Fibroblast of lung (primary cell): ENCODE measurements around the gene TAOK1. TPM values are rescaled to one million over a fixed set of nuclear protein-coding genes. Genes with fewer than 3 reads are reported as not detected.
A peak's percentile ranks its signal among the peaks of the same experiment; 100 is the strongest.

Experiments used
- DNase-seq, 2 donors: peaks; one replicate each; pipeline versions ENCODE4 v3.0.0 to v3.0.0-alpha.2; 2010; ENCODE audit warnings: low read depth in 2 of 2
- H2AFZ ChIP-seq: 2 replicates; pipeline ENCODE4 v1.5.1; 2012; ENCODE audit warnings: low read length, control low read depth, inconsistent platforms
- H3K27ac ChIP-seq: 2 replicates; pipeline ENCODE4 v1.5.1; 2011; ENCODE audit warnings: low read length, control low read depth; ENCODE audit not compliant: insufficient read depth
- H3K27me3 ChIP-seq: 2 replicates; pipeline ENCODE4 v1.5.1; 2011; ENCODE audit warnings: mild to moderate bottlenecking, low read length; ENCODE audit not compliant: control insufficient read depth, insufficient read depth
- H3K36me3 ChIP-seq: 2 replicates; pipeline ENCODE4 v1.5.1; 2011; ENCODE audit warnings: low read length; ENCODE audit not compliant: control insufficient read depth, insufficient read depth
- H3K4me1 ChIP-seq: 2 replicates; pipeline ENCODE4 v1.5.1; 2011; ENCODE audit warnings: low read length; ENCODE audit not compliant: control insufficient read depth, insufficient read depth; ENCODE audit errors: extremely low read depth
- H3K4me2 ChIP-seq: 2 replicates; pipeline ENCODE4 v1.5.1; 2011; ENCODE audit warnings: low read length, control low read depth; ENCODE audit not compliant: insufficient read depth; ENCODE audit errors: extremely low read depth
- H3K4me3 ChIP-seq, 4 experiments: fragments of 200-600 bp in 1 of 4; sonication (generic) in 1 of 4; replicated peaks in 1 of 4; 2 replicates each; pipeline ENCODE4 v1.5.1; 2011 to 2016; ENCODE audit warnings: low read length in 4 of 4, low read depth in 3 of 4, mild to moderate bottlenecking in 3 of 4, control low read depth in 2 of 4, inconsistent platforms in 1 of 4, mixed read lengths in 1 of 4; ENCODE audit not compliant: insufficient read depth in 1 of 4; ENCODE audit errors: control extremely low read depth in 1 of 4
- H3K79me2 ChIP-seq: 2 replicates; pipeline ENCODE4 v1.5.1; 2012; ENCODE audit warnings: mild to moderate bottlenecking, low read length, inconsistent platforms; ENCODE audit not compliant: control insufficient read depth, insufficient read depth
- H3K9ac ChIP-seq: 2 replicates; pipeline ENCODE4 v1.5.1; 2011; ENCODE audit warnings: mild to moderate bottlenecking, low read length, control low read depth; ENCODE audit not compliant: insufficient read depth
- H3K9me3 ChIP-seq: 2 replicates; pipeline ENCODE4 v1.5.1; 2012; ENCODE audit warnings: low read depth, low read length; ENCODE audit not compliant: control insufficient read depth, insufficient read depth
- H4K20me1 ChIP-seq: 2 replicates; pipeline ENCODE4 v1.5.1; 2011; ENCODE audit warnings: low read length; ENCODE audit not compliant: control insufficient read depth, insufficient read depth; ENCODE audit errors: extremely low read depth
- EZH2 ChIP-seq: IDR thresholded peaks from 2 replicates; pipeline ENCODE4 v1.5.1; 2012; ENCODE audit warnings: low read length, control low read depth, mild to moderate bottlenecking; ENCODE audit errors: missing control alignments
- polyA plus RNA-seq, 2 donors: library from polyadenylated mRNA; depleted of rRNA in 1 of 2; stranded (reverse) in 1 of 2; unstranded in 1 of 2; fragments of >200 nt; gene quantifications; 2 replicates each; pipeline ENCODE4 v1.2.1, GENCODE V29; 2011 to 2012; ENCODE audit warnings: missing spikeins in 1 of 2
- total RNA-seq: library from RNA; depleted of rRNA; stranded (reverse); fragments of >200 nt; gene quantifications from 2 replicates; pipeline ENCODE4 v1.2.1, GENCODE V29; 2014
- TF ChIP-seq, protein P1 (sequence below), 2 donors: IDR thresholded peaks in 1 of 2; conservative IDR thresholded peaks in 1 of 2; 1 replicate in 1 of 2; 2 replicates in 1 of 2; pipeline ENCODE4 v1.5.1; 2011 to 2012; ENCODE audit warnings: low read length in 2 of 2, control low read depth in 1 of 2, inconsistent platforms in 1 of 2, low read depth in 1 of 2, mild to moderate bottlenecking in 1 of 2

Gene TAOK1
- total and polyA plus RNA-seq, 2 donors (not counting 1 experiment from before 2014, with no cell fraction given) = 35.1 to 62.8 TPM

DNA sequence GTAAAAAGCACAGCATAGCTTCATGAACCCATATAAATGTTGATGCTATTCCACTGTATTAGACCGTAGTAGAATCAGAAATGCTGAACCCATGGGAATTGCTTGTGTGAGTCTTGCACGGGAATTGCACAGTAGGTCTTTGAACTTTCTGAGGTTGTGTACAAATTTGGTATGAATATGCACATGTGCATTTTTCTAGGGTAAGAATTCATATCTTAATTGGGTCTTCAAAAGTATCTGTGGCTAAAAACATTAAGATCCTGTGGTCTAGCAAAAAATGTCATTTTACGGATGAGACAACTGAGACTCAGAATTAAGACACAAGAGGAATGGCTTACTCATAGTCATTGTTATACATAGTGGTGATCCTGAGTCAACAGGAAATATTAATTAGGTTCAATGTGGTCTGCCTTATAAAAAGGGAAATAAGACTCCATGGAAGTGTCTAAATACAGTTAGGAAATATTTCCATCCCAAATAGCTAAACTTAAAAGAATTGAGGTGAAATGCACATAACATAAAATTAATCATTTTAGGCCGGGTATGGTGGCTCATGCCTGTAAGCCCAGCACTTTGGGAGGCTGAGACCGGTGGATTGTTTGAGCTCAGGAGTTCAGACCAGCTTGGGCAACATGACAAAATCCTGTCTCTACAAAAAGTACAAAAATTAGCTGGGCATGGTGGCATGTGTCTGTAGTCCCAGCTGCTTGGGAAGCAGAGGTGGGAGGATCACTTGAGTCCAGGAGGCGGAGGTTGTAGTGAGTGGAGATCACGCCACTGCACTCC lies 22.8 kb downstream of the TAOK1 start:
- Histone ChIP-seq H3K79me2 (peaks cover 76% of the 10 kb centered on the region), H3K4me2 (peak overlapping the region; percentile 51), H3K27ac (peak overlapping the region; percentile 77), H4K20me1 (no peaks in the 10 kb centered on the region), H3K9me3 (no peaks in the 10 kb centered on the region), H3K9ac (no peak overlapping the region), H3K36me3 (no peaks in the 10 kb centered on the region), H3K27me3 (no peaks in the 10 kb centered on the region), H3K4me1 (peaks cover 13% of the 10 kb centered on the region), H3K4me3 (no peak overlapping the region), H2AFZ (no peak overlapping the region)
- TF ChIP-seq, protein P1, sequence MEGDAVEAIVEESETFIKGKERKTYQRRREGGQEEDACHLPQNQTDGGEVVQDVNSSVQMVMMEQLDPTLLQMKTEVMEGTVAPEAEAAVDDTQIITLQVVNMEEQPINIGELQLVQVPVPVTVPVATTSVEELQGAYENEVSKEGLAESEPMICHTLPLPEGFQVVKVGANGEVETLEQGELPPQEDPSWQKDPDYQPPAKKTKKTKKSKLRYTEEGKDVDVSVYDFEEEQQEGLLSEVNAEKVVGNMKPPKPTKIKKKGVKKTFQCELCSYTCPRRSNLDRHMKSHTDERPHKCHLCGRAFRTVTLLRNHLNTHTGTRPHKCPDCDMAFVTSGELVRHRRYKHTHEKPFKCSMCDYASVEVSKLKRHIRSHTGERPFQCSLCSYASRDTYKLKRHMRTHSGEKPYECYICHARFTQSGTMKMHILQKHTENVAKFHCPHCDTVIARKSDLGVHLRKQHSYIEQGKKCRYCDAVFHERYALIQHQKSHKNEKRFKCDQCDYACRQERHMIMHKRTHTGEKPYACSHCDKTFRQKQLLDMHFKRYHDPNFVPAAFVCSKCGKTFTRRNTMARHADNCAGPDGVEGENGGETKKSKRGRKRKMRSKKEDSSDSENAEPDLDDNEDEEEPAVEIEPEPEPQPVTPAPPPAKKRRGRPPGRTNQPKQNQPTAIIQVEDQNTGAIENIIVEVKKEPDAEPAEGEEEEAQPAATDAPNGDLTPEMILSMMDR (conservative IDR thresholded peaks at IDR 0.05 in 1 of 2, IDR thresholded peaks at IDR 0.05 in 1 of 2; ENCODE audit: low read depth in 1 of 2, low read length in 2 of 2) = no peak
- no peak for TF ChIP-seq EZH2
- DNase-seq = peak; percentile 58 to 89

DNA sequence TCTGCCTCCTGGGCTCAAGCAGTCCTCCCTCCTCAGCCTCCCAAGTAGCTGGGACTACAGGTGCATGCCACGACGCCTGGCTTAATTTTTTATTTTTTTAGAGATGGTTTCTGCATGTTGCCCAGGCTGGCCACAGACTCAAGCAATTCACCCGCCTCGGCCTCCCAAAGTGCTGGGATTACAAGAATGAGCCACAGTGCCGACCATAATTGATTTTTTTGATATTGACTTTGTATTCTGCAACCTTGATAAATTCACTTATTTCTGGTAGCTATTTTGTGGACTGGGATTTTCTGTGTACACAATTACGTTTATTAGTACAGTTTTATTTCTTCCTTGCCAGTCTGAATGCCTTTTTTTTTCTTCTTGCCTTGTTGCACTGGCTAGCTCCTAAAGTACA lies 30.0 kb downstream of the TAOK1 start:
- Histone ChIP-seq H3K9me3 (no peaks in the 10 kb centered on the region), H3K79me2 (peaks cover 80% of the 10 kb centered on the region), H3K36me3 (no peaks in the 10 kb centered on the region), H3K4me1 (no peaks in the 10 kb centered on the region), H3K9ac (no peak overlapping the region), H3K27me3 (no peaks in the 10 kb centered on the region), H2AFZ (no peak overlapping the region), H4K20me1 (no peaks in the 10 kb centered on the region), H3K4me2 (no peak overlapping the region), H3K27ac (no peak overlapping the region), H3K4me3 (no peak overlapping the region)
- no peak for TF ChIP-seq EZH2
- TF ChIP-seq, protein P1 (conservative IDR thresholded peaks at IDR 0.05 in 1 of 2, IDR thresholded peaks at IDR 0.05 in 1 of 2; ENCODE audit: low read depth in 1 of 2, low read length in 2 of 2) = no peak
- no peak for DNase-seq

DNA sequence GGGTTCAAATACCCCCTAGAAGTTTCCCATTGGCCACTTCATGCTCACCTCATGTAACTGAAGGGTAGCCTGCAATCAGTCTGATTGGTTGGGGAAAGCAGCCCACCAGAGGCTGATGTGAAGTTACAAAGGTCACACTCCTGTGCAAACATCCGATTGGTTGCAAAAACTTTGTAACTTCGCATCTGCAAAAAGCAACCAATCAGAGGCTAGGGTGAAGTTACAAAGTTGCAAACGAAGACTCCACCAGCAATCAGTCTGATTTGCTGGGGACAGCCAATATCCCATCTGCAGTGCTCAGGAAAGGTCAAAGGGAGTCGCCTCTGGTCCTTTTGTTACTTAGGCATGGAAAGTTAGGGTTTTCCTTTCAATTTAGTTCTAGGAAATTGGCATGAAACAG lies 40.1 kb downstream of the TAOK1 start:
- TF ChIP-seq, protein P1 (conservative IDR thresholded peaks at IDR 0.05 in 1 of 2, IDR thresholded peaks at IDR 0.05 in 1 of 2; ENCODE audit: low read depth in 1 of 2, low read length in 2 of 2) = no peak
- no peak for TF ChIP-seq EZH2
- no peaks in the 10 kb centered on the region for H3K36me3 ChIP-seq
- H3K4me1 ChIP-seq = no peaks in the 10 kb centered on the region
- H3K9ac ChIP-seq = no peak overlapping the region
- DNase-seq = no peak
- H3K4me2 ChIP-seq = no peak overlapping the region
- H3K27ac ChIP-seq = no peak overlapping the region
- no peaks in the 10 kb centered on the region for H3K9me3 ChIP-seq
- peaks cover 80% of the 10 kb centered on the region for H3K79me2 ChIP-seq
- no peak overlapping the region for H3K4me3 ChIP-seq
- no peaks in the 10 kb centered on the region for H4K20me1 ChIP-seq
- H2AFZ ChIP-seq = no peak overlapping the region
- H3K27me3 ChIP-seq = no peaks in the 10 kb centered on the region
